HFFc6 (cell line): ENCODE data around the gene CD86. TPM values are rescaled to one million over a fixed set of nuclear protein-coding genes. Genes with fewer than 3 reads are reported as not detected.

Experiments
- DNase-seq: peaks from one replicate; pipeline ENCODE4 v3.0.0-alpha.2; 2018
- H3K27ac Mint-ChIP-seq: 2 replicates; pipeline ENCODE4 v1.8.0; 2020; ENCODE audit warnings: mild to moderate bottlenecking, mixed read lengths
- H3K27me3 Mint-ChIP-seq: 2 replicates; pipeline ENCODE4 v1.8.0; 2021; ENCODE audit warnings: mild to moderate bottlenecking, moderate library complexity, mixed read lengths; ENCODE audit not compliant: insufficient read depth
- H3K36me3 Mint-ChIP-seq: 2 replicates; pipeline ENCODE4 v1.8.0; 2021; ENCODE audit warnings: low read depth, mixed read lengths
- H3K4me1 Mint-ChIP-seq: 2 replicates; pipeline ENCODE4 v1.8.0; 2020; ENCODE audit warnings: low read depth, mixed read lengths
- H3K4me3 Mint-ChIP-seq: 2 replicates; pipeline ENCODE4 v1.8.0; 2020; ENCODE audit warnings: mild to moderate bottlenecking, moderate library complexity, mixed read lengths
- H3K9me3 Mint-ChIP-seq: 2 replicates; pipeline ENCODE4 v1.8.0; 2020; ENCODE audit warnings: mild to moderate bottlenecking, mixed read lengths
- total RNA-seq, 6 experiments: library from RNA; stranded (reverse); fragmentation: NEBNext Ultra II Directional; extraction: Animal tissue kit (Norgen Biotek cat#: 25700); gene quantifications; 2 replicates in 1 of 6; 3 replicates in 5 of 6; pipeline ENCODE4 v1.2.3, GENCODE V29; 2021
- TF ChIP-seq, protein P1 (sequence below): fragments of 200-600 bp; sonication (generic); IDR thresholded peaks from 2 replicates; pipeline ENCODE4 v1.5.0; 2021; ENCODE audit warnings: antibody characterized with exemption, mild to moderate bottlenecking

Gene CD86
- total RNA-seq, 6 experiments from 2014 or later, result not detected

- H3K4me1 Mint-ChIP-seq, result no peaks in the 10 kb centered on the region
- H3K36me3 Mint-ChIP-seq, result no peaks in the 10 kb centered on the region
- peaks cover 5% of the 10 kb centered on the region for H3K27me3 Mint-ChIP-seq
- TF ChIP-seq, protein P1, sequence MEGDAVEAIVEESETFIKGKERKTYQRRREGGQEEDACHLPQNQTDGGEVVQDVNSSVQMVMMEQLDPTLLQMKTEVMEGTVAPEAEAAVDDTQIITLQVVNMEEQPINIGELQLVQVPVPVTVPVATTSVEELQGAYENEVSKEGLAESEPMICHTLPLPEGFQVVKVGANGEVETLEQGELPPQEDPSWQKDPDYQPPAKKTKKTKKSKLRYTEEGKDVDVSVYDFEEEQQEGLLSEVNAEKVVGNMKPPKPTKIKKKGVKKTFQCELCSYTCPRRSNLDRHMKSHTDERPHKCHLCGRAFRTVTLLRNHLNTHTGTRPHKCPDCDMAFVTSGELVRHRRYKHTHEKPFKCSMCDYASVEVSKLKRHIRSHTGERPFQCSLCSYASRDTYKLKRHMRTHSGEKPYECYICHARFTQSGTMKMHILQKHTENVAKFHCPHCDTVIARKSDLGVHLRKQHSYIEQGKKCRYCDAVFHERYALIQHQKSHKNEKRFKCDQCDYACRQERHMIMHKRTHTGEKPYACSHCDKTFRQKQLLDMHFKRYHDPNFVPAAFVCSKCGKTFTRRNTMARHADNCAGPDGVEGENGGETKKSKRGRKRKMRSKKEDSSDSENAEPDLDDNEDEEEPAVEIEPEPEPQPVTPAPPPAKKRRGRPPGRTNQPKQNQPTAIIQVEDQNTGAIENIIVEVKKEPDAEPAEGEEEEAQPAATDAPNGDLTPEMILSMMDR, result no peak
- H3K27ac Mint-ChIP-seq, result no peak overlapping the region
- no peak for DNase-seq
- H3K4me3 Mint-ChIP-seq, result no peak overlapping the region
- H3K9me3 Mint-ChIP-seq, result no peaks in the 10 kb centered on the region
Measured at GRCh38 chr3:122067214-122067550, 12.0 kb downstream of the CD86 start.

- no peak for DNase-seq
- Mint-ChIP-seq H3K4me3 (no peak overlapping the region), H3K9me3 (no peaks in the 10 kb centered on the region), H3K27ac (no peak overlapping the region), H3K27me3 (peaks cover 5% of the 10 kb centered on the region), H3K4me1 (no peaks in the 10 kb centered on the region), H3K36me3 (no peaks in the 10 kb centered on the region)
- TF ChIP-seq, protein P1, result no peak
Measured at GRCh38 chr3:122067588-122068240, 12.6 kb downstream of the CD86 start.

- Mint-ChIP-seq H3K36me3 (no peaks in the 10 kb centered on the region), H3K9me3 (no peaks in the 10 kb centered on the region), H3K27ac (no peak overlapping the region), H3K4me1 (no peaks in the 10 kb centered on the region), H3K4me3 (no peak overlapping the region), H3K27me3 (peaks cover 13% of the 10 kb centered on the region)
- no peak for DNase-seq
- TF ChIP-seq, protein P1, result no peak
Measured at GRCh38 chr3:122074621-122075265, 19.6 kb downstream of the CD86 start.

DNA sequence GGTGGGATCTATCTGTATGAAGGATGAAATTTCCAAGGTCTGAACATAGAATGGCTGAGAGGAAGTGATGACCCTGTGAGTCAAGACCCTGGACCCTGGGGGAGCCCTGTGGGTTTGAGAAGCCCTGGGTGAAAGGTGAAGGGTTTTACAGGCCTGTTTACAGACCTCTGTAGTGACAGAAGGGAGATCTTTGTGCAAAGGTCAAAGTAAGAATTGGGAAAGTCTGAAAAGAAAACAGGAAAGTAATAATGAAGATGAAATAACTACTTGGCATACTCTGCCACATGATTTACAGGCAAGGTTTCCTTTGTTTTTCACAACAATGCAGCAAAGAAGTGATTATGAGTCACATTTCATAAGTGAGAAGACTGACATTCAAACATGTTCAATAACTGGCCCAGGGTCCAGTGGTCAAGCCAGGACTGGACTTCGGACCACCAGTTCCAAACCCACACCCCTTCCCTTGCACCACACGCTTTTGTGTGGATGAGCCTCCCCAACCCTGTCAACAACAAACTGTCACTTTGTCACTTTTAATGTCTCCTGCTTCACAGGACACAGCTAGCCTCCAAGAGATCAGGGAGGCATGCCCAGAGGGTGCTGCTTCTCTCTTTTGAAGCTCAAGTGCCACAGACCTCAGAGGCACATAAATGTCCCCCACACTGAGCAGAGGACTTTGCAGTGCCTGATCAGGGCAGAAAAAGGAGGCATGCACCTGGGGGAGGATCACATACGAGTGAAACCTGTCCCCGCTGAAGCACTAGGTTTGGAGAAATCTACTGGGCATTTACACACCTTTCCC, 21.5 kb downstream of the CD86 start:
- H3K27me3 Mint-ChIP-seq, result peaks cover 20% of the 10 kb centered on the region
- no peaks in the 10 kb centered on the region for H3K9me3 Mint-ChIP-seq

More for the DNA sequence above, 21.5 kb downstream of the CD86 start:
- TF ChIP-seq, protein P1, result no peak
- no peaks in the 10 kb centered on the region for H3K36me3 Mint-ChIP-seq
- no peak overlapping the region for H3K27ac Mint-ChIP-seq
- H3K4me3 Mint-ChIP-seq, result no peak overlapping the region
- DNase-seq, result no peak
- H3K4me1 Mint-ChIP-seq, result no peaks in the 10 kb centered on the region
